ENCODE measurements around the gene RBM19.

DNA sequence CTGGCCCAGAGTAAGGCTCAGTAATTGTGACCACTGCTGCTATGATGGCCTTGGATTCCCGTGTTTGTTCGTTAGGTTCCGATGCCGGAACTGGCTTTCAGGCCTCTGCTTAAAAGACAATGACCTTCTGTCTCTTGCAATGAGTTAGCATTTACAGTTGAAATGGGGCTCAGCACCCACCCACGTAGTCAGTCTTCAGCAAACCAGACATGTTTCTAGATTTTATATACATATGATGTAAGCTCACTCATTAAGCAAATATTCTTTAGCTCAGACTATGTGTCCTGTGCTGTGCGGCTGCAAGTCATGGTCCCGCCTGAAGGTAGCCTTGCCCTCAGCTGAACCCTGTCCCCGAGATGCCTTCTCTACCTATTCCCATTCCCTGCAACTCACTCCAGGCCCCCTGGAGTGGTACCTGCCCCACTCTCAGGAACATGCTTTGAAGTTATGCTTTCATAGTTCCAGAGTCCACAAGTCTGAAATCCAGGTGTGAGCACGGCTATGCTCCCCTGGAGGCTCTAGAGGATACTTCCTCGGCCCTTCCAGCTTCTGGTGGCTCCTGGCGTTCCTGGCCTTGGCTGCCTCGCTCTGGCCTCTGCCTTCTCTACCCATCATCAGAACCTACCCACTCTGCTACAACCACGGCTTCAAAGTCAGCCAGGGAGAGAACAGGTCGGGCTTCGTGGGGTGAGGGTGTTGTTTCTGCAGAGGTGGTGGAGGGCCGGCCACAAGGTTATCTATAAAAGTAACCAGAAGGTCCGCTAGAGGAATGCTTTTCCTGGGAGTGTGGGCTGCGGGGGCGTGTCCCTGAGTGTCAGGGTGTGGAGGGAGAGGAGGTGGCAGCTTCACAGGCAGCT lies 157.8 kb downstream of the RBM19 start:
- TF ChIP-seq TAF1 (IDR thresholded peaks at IDR 0.05; ENCODE audit: borderline replicate concordance, insufficient read depth, low read length) (no peak), FOXP2 (optimal IDR thresholded peaks at IDR 0.05; ENCODE audit: borderline replicate concordance, extremely low read depth, extremely low read length, insufficient read depth) (no peak), SIN3A (IDR thresholded peaks at IDR 0.05; ENCODE audit: borderline replicate concordance, insufficient read depth, low read length) (no peak), POLR2AphosphoS5 (IDR thresholded peaks at IDR 0.05; ENCODE audit: low read depth, low read length) (no peak)

Measured in PFSK-1 (cell line).